ENCODE data around the gene SSUH2. TPM values are rescaled to one million over a fixed set of nuclear protein-coding genes. Genes with fewer than 3 reads are reported as not detected.

Gene SSUH2
- total and polyA plus RNA-seq, 9 of the 15 experiments (the other 6 are each of a cell fraction or from before 2014, with no cell fraction given) = 0.04 to 0.17 (median 0.04) TPM; not detected in 6

DNA sequence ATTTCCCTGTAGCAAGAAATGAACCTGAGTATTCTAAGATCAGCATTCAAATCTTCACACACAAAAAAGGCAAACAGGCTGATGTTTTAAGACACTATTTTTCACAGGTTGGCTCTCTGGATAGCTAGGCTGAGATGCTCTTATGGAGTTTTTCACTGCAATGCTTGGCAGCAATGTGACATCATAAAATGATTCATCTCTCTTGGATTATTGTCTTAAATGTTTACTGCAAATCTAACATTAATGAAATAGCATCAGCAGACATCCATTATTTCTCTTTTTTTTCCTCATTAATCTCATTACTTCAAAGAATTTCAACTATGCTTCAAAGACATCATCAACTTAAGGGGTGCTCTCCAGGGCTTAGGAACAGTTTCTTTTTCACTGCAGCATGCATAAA is 23.6 kb upstream of the SSUH2 start:
- no peaks in the 10 kb centered on the region for H3K9me1 ChIP-seq (ENCODE audit: control insufficient read depth, insufficient read depth, low read length)
- H3K4me2 ChIP-seq (ENCODE audit: insufficient read depth, low read length) = no peak overlapping the region
- H3K27me3 ChIP-seq (ENCODE audit: control insufficient read depth in 2 of 2, insufficient read depth in 2 of 2, low read length in 2 of 2) = peaks cover 6 to 25% of the 10 kb centered on the region in 2 experiments; a peak in 4 of 5 replicates
- no peaks in the 10 kb centered on the region for H3K79me2 ChIP-seq (ENCODE audit: control insufficient read depth, insufficient read depth, low read length)
- H3K4me3 ChIP-seq = no peak overlapping the region
- FAIRE-seq (no peak), ATAC-seq (no peak), DNase-seq (ENCODE audit: extremely low read depth in 1 of 4, low spot score in 3 of 4) (no peak)
- H3K36me3 ChIP-seq (ENCODE audit: control insufficient read depth, insufficient read depth, low read length) = no peaks in the 10 kb centered on the region
- peaks cover 3% of the 10 kb centered on the region; the same call in 1 of the 2 replicates for H4K20me1 ChIP-seq (replicated peaks; ENCODE audit: control insufficient read depth, insufficient read depth, low read length)
- CTCF ChIA-PET (ENCODE audit: low intra/inter-chr PET ratio) = no interaction called here
- no peak overlapping the region for H3K27ac ChIP-seq (ENCODE audit: extremely low read depth, low read depth, low read length)
- intact Hi-C loops (cut with micrococcal nuclease) = no loop called here
- H3K9me3 ChIP-seq (replicated peaks; ENCODE audit: control insufficient read depth, insufficient read depth, low read depth, low read length) = no peaks in the 10 kb centered on the region
- BruUV-seq (replicated peaks) = no TSS peak
- in situ Hi-C loops (cut with MboI) = no loop called here
- POLR2A ChIA-PET = no interaction called here
- no peaks in the 10 kb centered on the region; a peak in 2 of 5 replicates for H3K4me1 ChIP-seq (replicated peaks in 1 of 2; ENCODE audit: control insufficient read depth in 2 of 2, insufficient read depth in 2 of 2, low read length in 2 of 2)
- H2AFZ ChIP-seq (ENCODE audit: low read depth, low read length) = no peak overlapping the region
- H3K9ac ChIP-seq (ENCODE audit: insufficient read depth in 1 of 2, low read depth in 2 of 2, low read length in 2 of 2) = no peak overlapping the region
- TF ChIP-seq ARNT (IDR thresholded peaks at IDR 0.05) (no peak), CBX1 (IDR thresholded peaks at IDR 0.05; ENCODE audit: low read depth) (no peak), E4F1 (CRISPR knock-in tag; IDR thresholded peaks at IDR 0.05; ENCODE audit: borderline replicate concordance) (no peak), ZNF263 (CRISPR knock-in tag; IDR thresholded peaks at IDR 0.05; ENCODE audit: borderline replicate concordance) (no peak), YBX1 (IDR thresholded peaks at IDR 0.05) (no peak), E2F6 (IDR thresholded peaks at IDR 0.05; ENCODE audit: borderline replicate concordance in 1 of 2, extremely low read depth in 1 of 2, insufficient read depth in 1 of 2, insufficient read length in 1 of 2, low read depth in 1 of 2, low read length in 1 of 2, poor library complexity in 1 of 2, severe bottlenecking in 1 of 2) (no peak), OTX1 (CRISPR knock-in tag; IDR thresholded peaks at IDR 0.05) (no peak), SPI1 (IDR thresholded peaks at IDR 0.05; ENCODE audit: borderline replicate concordance, low read depth, low read length) (no peak)
- TF ChIP-seq, protein P1, sequence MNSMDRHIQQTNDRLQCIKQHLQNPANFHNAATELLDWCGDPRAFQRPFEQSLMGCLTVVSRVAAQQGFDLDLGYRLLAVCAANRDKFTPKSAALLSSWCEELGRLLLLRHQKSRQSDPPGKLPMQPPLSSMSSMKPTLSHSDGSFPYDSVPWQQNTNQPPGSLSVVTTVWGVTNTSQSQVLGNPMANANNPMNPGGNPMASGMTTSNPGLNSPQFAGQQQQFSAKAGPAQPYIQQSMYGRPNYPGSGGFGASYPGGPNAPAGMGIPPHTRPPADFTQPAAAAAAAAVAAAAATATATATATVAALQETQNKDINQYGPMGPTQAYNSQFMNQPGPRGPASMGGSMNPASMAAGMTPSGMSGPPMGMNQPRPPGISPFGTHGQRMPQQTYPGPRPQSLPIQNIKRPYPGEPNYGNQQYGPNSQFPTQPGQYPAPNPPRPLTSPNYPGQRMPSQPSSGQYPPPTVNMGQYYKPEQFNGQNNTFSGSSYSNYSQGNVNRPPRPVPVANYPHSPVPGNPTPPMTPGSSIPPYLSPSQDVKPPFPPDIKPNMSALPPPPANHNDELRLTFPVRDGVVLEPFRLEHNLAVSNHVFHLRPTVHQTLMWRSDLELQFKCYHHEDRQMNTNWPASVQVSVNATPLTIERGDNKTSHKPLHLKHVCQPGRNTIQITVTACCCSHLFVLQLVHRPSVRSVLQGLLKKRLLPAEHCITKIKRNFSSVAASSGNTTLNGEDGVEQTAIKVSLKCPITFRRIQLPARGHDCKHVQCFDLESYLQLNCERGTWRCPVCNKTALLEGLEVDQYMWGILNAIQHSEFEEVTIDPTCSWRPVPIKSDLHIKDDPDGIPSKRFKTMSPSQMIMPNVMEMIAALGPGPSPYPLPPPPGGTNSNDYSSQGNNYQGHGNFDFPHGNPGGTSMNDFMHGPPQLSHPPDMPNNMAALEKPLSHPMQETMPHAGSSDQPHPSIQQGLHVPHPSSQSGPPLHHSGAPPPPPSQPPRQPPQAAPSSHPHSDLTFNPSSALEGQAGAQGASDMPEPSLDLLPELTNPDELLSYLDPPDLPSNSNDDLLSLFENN (IDR thresholded peaks at IDR 0.05; ENCODE audit: low read depth in 2 of 2, low read length in 2 of 2) = no peak
- TF ChIP-seq, protein P2, sequence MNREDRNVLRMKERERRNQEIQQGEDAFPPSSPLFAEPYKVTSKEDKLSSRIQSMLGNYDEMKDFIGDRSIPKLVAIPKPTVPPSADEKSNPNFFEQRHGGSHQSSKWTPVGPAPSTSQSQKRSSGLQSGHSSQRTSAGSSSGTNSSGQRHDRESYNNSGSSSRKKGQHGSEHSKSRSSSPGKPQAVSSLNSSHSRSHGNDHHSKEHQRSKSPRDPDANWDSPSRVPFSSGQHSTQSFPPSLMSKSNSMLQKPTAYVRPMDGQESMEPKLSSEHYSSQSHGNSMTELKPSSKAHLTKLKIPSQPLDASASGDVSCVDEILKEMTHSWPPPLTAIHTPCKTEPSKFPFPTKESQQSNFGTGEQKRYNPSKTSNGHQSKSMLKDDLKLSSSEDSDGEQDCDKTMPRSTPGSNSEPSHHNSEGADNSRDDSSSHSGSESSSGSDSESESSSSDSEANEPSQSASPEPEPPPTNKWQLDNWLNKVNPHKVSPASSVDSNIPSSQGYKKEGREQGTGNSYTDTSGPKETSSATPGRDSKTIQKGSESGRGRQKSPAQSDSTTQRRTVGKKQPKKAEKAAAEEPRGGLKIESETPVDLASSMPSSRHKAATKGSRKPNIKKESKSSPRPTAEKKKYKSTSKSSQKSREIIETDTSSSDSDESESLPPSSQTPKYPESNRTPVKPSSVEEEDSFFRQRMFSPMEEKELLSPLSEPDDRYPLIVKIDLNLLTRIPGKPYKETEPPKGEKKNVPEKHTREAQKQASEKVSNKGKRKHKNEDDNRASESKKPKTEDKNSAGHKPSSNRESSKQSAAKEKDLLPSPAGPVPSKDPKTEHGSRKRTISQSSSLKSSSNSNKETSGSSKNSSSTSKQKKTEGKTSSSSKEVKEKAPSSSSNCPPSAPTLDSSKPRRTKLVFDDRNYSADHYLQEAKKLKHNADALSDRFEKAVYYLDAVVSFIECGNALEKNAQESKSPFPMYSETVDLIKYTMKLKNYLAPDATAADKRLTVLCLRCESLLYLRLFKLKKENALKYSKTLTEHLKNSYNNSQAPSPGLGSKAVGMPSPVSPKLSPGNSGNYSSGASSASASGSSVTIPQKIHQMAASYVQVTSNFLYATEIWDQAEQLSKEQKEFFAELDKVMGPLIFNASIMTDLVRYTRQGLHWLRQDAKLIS (CRISPR knock-in tag; IDR thresholded peaks at IDR 0.05) = no peak

All from K562 (cell line).